NK-92 treated with Interleukin-12 subunit alpha and Interleukin-12 subunit beta, amount 100 ng/mL, for 24 hours (cell line): ENCODE data around the gene CYP3A7.
"Not testable (repeated sequence)": the region's sequence is repeated elsewhere in the genome, so short reads cannot be mapped to it uniquely, and the experiment has no call there.

Experiments used
- DNase-seq: peaks from one replicate; lab custom pipeline; 2025; lab: John Stamatoyannopoulos, UW

The CYP3A7 gene

GRCh38 chr7:99699946-99700345, 35.0 kb downstream of the CYP3A7 start:
- no peak for DNase-seq

- not testable (repeated sequence) for DNase-seq
Measured at GRCh38 chr7:99698867-99699730, 35.9 kb downstream of the CYP3A7 start.

- no peak for DNase-seq
Measured at GRCh38 chr7:99694912-99695304, 40.1 kb downstream of the CYP3A7 start.

GRCh38 chr7:99694201-99694911, 40.6 kb downstream of the CYP3A7 start:
- no peak for DNase-seq

GRCh38 chr7:99693427-99694200, 41.4 kb downstream of the CYP3A7 start:
- DNase-seq = no peak

GRCh38 chr7:99693100-99693426, 41.9 kb downstream of the CYP3A7 start:
- DNase-seq = no peak

GRCh38 chr7:99692563-99692962, 42.4 kb downstream of the CYP3A7 start:
- DNase-seq = not testable (repeated sequence)

- DNase-seq = not testable (repeated sequence)
Measured at GRCh38 chr7:99691658-99692057, 43.3 kb downstream of the CYP3A7 start.

- not testable (repeated sequence) for DNase-seq
Measured at GRCh38 chr7:99690918-99691317, 44.1 kb downstream of the CYP3A7 start.

GRCh38 chr7:99685871-99686608, 49.0 kb downstream of the CYP3A7 start:
- not testable (repeated sequence) for DNase-seq

- DNase-seq = no peak
Measured at GRCh38 chr7:99685129-99685758, 49.8 kb downstream of the CYP3A7 start.

- no peak for DNase-seq
Measured at GRCh38 chr7:99679400-99680191, 55.4 kb downstream of the CYP3A7 start, which contains the start of gene CYP3A5. CYP3A5 (minus strand) TSS chr7:99679996; CDS start chr7:99679896, 100 bp downstream.

- DNase-seq = no peak
Measured at GRCh38 chr7:99679032-99679399, 56.0 kb downstream of the CYP3A7 start.

- no peak for DNase-seq
Measured at GRCh38 chr7:99677648-99678045, 57.3 kb downstream of the CYP3A7 start.

GRCh38 chr7:99677013-99677647, 57.9 kb downstream of the CYP3A7 start:
- DNase-seq = no peak

GRCh38 chr7:99674995-99675742, 59.8 kb downstream of the CYP3A7 start:
- no peak for DNase-seq

- DNase-seq = no peak
Measured at GRCh38 chr7:99672573-99672972, 62.4 kb downstream of the CYP3A7 start.

GRCh38 chr7:99669782-99670181, 65.2 kb downstream of the CYP3A7 start:
- no peak for DNase-seq

- DNase-seq = no peak
Measured at GRCh38 chr7:99668541-99668940, 66.5 kb downstream of the CYP3A7 start.
